Measurements from ENCODE around the gene TASP1. TPM values are rescaled to one million over a fixed set of nuclear protein-coding genes. Genes with fewer than 3 reads are reported as not detected.

Gene TASP1
- total and polyA plus RNA-seq, 5 experiments from 2014 or later, result 9.1 to 15.0 (median 13.4) TPM

DNA sequence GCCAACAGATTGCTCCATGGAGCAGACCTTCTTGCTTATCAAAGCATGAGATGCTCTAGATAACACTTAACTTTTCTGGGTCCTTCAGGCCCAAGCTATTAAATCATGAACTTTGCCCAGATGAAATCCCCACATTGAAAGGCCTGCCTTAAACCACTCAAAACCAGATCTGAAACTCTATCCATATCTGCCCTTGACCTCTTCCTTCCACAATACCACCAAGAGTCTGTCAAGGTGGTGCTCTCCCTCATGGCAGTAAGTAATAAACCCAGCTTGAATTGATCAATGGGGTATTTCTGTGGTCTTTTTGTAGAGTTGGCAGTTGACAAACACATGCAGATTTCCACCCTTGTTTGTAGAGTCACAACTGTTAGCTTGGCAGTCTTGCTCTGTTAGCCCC is 282.1 kb downstream of the TASP1 start:
- POLR2A ChIA-PET, result no interaction called here
- Mint-ChIP-seq H3K27ac (no peak overlapping the region), H3K4me1 (no peaks in the 10 kb centered on the region), H3K27me3 (no peaks in the 10 kb centered on the region), H3K36me3 (no peaks in the 10 kb centered on the region), H3K9me3 (peaks cover 0 to 4% (median 0%) of the 10 kb centered on the region in 9 donors), H3K4me3 (no peak overlapping the region)
- no peak for DNase-seq
- no peak for ATAC-seq

DNA sequence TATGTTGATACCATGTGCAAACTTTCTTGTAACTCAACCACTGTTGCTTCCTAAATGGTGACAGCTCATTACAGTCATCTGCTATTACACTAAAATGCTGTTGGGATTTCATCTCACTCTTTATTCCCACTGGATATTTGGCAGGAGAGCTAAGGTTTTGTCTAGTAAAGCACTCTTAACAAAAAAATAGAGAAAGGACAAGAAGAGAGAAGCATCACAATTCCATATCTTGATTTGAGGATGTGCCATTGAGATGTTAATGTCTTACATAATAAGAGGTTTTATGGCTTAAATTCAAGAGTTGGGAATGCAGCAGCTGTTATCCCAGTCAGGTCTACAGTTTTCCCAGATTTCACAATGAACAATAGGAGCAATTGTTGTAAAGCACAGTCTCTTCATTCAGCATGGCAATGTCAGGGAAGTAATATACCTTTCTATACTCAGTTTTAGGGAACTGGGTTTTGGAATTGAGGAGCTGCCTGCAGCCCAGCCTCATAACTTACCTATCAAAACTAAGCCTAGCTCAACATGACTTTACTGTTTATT is 282.7 kb downstream of the TASP1 start:
- H3K4me3 Mint-ChIP-seq, result no peak overlapping the region
- no peak overlapping the region for H3K27ac Mint-ChIP-seq
- DNase-seq (no peak), ATAC-seq (no peak)
- no peaks in the 10 kb centered on the region for H3K4me1 Mint-ChIP-seq
- POLR2A ChIA-PET, result no interaction called here
- no peaks in the 10 kb centered on the region for H3K36me3 Mint-ChIP-seq
- no peaks in the 10 kb centered on the region for H3K27me3 Mint-ChIP-seq
- peaks cover 0 to 4% (median 0%) of the 10 kb centered on the region in 9 donors for H3K9me3 Mint-ChIP-seq

DNA sequence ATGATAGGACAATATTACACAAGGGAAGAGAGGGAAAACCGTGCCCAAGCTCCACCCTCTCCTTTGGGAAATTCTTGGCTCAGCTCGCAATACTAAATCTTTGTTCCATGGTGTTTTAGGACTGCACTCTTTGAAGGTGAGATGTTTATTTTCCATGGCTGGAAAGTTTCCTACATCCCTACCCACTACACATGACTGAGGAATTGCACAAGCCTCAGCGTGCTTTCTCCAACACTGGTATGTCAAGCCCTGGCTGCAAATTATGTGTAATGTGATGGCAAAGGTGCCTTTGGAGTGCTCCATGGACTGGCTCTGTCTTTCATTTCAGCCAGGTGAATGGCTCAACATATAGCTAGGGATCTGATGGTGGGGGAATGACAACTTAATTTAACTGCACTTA is 283.3 kb downstream of the TASP1 start:
- Mint-ChIP-seq H3K36me3 (no peaks in the 10 kb centered on the region), H3K27me3 (no peaks in the 10 kb centered on the region), H3K9me3 (peaks cover 0 to 4% (median 0%) of the 10 kb centered on the region in 9 donors), H3K4me1 (no peaks in the 10 kb centered on the region), H3K27ac (no peak overlapping the region), H3K4me3 (no peak overlapping the region)
- DNase-seq (no peak), ATAC-seq (no peak)
- POLR2A ChIA-PET, result no interaction called here

DNA sequence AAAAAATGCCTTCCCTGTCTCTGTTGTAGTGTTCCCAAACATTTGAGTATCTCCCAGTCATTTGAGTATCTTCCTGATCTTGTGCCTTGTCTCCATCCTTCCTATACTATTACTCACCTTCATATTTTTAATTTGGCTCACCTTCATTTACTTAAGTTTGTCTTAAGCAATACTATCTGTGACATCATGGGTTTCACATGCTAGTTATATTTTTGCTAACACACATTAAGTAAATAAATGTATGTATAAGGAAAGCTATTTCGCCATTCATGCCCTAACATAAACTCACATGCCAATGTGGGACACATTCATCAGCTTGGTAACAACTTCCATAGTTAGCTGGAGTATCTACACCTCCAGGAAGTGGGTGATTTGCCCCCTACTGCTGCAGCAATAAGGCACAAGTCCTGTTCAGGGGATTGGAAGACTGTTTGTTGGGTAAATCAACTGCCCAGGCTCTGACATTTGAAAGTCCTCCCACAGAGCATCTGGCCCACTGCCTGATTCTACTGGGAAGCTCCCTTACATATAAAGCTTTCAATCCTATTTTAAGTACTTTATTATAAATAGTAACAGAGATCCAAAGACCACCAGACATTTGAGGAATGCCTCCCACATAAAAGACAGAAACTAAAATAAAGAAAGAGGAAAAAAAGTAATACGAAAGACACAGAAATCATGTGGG is 285.3 kb downstream of the TASP1 start:
- no peak for ATAC-seq
- Mint-ChIP-seq H3K9me3 (peaks cover 0 to 4% (median 0%) of the 10 kb centered on the region in 9 donors), H3K27ac (no peak overlapping the region), H3K27me3 (no peaks in the 10 kb centered on the region), H3K36me3 (no peaks in the 10 kb centered on the region), H3K4me1 (no peaks in the 10 kb centered on the region), H3K4me3 (no peak overlapping the region)
- DNase-seq, result no peak
- POLR2A ChIA-PET, result no interaction called here

DNA sequence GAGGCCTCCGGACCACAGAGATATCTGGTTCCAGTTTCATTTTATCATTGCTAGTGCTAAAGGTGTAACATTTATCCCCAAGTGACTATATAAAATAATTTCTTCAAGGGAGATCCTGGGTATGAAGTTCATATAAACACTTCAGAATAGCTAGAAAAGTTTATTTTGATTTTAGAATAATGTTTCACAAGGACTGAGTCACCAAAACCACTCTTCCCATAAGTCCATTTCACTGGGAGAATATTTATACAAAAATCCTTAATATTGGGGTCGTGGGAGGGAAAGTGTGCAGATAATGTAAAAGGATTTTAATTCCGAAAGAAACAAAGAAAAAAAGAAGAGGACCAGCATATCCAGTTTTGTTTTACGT is 289.5 kb downstream of the TASP1 start:
- no peak overlapping the region for H3K27ac Mint-ChIP-seq

DNA sequence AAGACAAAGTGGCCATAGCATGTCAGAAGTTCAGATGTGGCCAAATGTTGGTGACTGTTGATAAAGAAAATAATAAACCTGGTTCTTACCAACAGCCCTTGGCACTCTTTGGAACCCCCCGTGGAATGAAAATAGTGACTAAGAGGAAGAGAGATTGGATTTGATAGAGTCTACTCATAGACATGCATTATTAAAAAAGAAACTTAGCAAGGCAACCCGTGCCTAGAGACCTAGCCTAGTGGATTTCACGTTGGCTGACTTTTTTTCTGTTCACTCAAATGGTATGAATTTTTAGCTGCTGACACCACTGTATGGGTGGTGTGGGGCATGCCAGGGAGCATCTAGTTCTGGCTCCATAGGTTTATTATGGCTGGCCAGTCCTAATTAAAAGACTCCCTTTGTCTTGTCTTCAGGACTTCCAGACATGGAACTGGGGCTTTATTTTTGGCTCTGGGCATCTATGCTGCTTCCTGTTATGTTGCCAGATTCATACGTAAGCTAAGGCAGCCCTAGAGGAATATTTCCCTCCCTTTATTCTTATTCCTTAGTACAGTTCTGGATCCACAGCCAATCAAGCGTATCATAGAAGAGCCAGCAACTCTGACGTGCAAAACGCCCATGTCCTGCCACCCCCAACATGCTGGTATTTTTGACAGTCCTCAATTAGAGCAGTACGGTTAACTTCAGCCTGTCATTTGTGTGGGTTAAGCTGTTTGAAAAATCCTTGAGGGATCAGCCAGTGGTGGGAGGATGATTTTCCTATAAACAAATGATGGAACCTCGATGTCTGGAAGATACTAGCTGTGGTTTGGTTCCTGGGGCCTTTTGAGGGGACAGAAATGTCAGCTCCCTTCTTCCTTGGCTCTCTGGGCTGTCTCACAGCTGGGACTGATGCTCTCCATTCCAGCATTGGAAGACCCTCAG is 290.2 kb downstream of the TASP1 start:
- no peak for ATAC-seq
- POLR2A ChIA-PET, result no interaction called here

More for the DNA sequence above, 289.5 kb downstream of the TASP1 start:
- POLR2A ChIA-PET, result no interaction called here
- H3K9me3 Mint-ChIP-seq, result no peaks in the 10 kb centered on the region
- ATAC-seq (no peak), DNase-seq (no peak)
- no peaks in the 10 kb centered on the region for H3K4me1 Mint-ChIP-seq
- peaks cover 0 to 4% (median 2%) of the 10 kb centered on the region in 5 donors for H3K27me3 Mint-ChIP-seq
- H3K36me3 Mint-ChIP-seq, result no peaks in the 10 kb centered on the region
- H3K4me3 Mint-ChIP-seq, result no peak overlapping the region

DNA sequence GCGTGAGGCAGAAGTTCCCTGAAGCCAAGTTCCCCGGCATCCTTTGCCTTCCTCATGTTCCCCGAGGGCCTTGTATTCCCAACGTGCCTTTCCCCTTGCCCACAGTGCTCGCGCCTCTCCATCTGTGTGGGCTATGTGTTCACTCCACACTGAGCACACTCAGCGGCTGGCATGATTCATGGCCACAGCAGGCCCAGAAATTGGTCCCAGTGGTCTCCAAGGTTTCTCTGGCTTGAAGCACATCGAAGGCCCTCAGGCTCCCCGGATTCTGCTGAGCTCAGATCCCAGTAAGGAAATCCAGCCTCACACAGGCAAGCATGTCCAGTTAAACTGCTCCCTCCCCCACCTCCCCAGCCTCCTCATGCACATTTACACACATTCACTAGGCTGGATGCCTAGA is 294.1 kb downstream of the TASP1 start:
- POLR2A ChIA-PET, result no interaction called here
- peaks cover 0 to 3% (median 0%) of the 10 kb centered on the region in 9 donors for H3K9me3 Mint-ChIP-seq
- DNase-seq (no peak), ATAC-seq (no peak)
- H3K27ac Mint-ChIP-seq, result no peak overlapping the region
- H3K4me1 Mint-ChIP-seq, result peaks cover 0 to 2% (median 0%) of the 10 kb centered on the region in 4 donors
- H3K27me3 Mint-ChIP-seq, result peaks cover 0 to 12% (median 2%) of the 10 kb centered on the region in 5 donors
- peaks cover 0 to 2% (median 0%) of the 10 kb centered on the region in 3 donors for H3K36me3 Mint-ChIP-seq
- H3K4me3 Mint-ChIP-seq, result no peak overlapping the region

More for the DNA sequence above, 290.2 kb downstream of the TASP1 start:
- Mint-ChIP-seq H3K4me1 (no peaks in the 10 kb centered on the region), H3K27me3 (peaks cover 0 to 11% (median 2%) of the 10 kb centered on the region in 5 donors), H3K9me3 (no peaks in the 10 kb centered on the region), H3K4me3 (no peak overlapping the region), H3K36me3 (peaks cover 0 to 2% (median 0%) of the 10 kb centered on the region in 3 donors), H3K27ac (no peak overlapping the region)
- no peak for DNase-seq

DNA sequence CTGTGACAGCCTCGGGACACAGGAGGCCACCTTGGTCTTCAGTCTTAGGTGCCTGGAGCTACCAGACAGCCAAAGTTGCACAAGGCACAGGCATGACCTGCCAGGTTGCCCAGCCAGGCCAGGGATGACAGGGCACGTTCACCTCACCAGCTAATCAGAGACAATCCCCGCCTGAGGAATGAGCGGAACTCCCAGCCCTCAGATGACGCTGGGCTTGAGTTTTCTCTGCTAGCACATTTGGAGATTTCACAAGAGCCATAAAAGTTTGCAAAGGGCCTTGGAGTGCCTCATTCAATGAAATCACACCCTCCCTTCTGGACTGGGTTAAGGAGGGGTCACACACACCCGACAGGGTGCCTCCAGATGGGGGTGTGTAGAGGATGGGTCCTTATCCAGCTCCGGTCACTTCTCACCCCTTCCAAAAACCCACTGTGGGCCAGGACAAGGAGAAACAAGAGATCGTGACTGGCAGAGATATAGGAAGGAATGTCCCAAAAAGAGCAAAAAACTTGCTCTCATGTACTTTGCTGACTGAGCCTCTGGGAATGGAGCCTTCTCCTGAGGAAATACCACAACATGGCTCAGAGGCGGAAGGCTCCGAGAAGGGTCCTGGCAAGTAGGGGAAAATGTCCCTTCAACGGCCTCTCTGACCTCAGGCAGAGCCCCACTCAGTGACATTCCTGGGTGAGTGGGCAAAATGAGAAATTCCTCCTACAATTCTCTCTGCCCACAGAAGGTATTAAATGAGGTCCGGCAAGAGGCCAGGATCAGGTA is 296.1 kb downstream of the TASP1 start:
- H3K4me1 Mint-ChIP-seq, result peaks cover 0 to 2% (median 0%) of the 10 kb centered on the region in 4 donors
- ATAC-seq (no peak), DNase-seq (no peak)
- H3K27ac Mint-ChIP-seq, result no peak overlapping the region
- no peak overlapping the region for H3K4me3 Mint-ChIP-seq
- H3K27me3 Mint-ChIP-seq, result peaks cover 0 to 12% (median 2%) of the 10 kb centered on the region in 5 donors
- H3K9me3 Mint-ChIP-seq, result peaks cover 0 to 3% (median 0%) of the 10 kb centered on the region in 9 donors
- H3K36me3 Mint-ChIP-seq, result peaks cover 0 to 2% (median 0%) of the 10 kb centered on the region in 3 donors
- POLR2A ChIA-PET, result no interaction called here

DNA sequence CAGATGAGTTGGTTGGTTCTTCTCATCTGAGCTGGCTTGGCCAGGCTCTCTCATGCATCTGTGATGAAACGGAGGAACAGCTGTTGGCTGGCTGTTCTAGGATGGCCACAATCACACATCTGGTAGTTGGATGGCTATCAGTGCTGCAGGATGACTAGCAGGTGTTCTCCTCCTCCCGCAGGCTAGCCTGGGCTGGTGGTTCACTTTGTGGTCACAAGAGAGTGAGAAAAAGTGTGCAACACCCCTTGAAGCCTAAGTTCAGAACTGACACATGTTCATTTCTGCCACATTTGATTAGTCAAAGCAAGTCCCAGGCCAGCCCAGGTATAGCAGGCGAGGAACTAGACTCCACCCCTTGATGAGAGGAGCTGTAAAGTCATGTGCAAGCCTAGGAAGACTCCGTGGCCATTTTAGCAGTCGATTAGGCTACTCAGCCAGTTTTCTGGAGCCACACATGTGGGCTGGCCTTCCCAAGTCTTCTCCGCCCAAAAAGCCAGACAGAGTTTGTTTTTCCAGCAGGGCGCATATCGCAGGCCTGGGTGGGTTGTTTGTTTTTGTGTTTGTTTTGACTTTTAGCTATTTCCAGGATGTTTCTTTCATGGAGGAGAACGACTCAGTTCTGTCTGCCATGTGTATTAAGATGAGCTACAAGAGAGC is 296.9 kb downstream of the TASP1 start:
- Mint-ChIP-seq H3K4me3 (no peak overlapping the region), H3K27ac (no peak overlapping the region), H3K36me3 (peaks cover 0 to 2% (median 0%) of the 10 kb centered on the region in 3 donors), H3K27me3 (peaks cover 0 to 12% (median 2%) of the 10 kb centered on the region in 5 donors), H3K4me1 (peaks cover 0 to 2% (median 0%) of the 10 kb centered on the region in 4 donors), H3K9me3 (peaks cover 0 to 3% (median 0%) of the 10 kb centered on the region in 9 donors)
- ATAC-seq (no peak), DNase-seq (no peak)
- POLR2A ChIA-PET, result no interaction called here

DNA sequence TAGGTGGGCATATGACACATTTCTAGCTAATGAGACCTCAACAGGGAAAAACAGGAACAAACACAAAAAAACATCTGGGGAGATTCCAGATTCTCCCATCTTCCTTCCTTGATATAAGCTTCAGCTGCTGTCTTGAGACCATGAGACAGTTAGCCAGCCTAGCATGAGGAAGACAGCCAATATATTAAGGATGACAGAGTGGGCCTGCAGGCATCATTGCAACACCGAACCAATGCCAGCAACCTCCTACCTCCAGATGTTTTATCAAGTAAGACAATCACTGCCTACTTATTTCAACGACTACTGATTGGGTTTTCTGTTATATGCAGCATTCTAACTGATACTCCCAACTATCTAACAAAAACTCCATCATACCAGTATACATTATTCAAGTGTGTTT is 298.6 kb downstream of the TASP1 start:
- Mint-ChIP-seq H3K4me1 (peaks cover 0 to 2% (median 0%) of the 10 kb centered on the region in 4 donors), H3K27ac (no peak overlapping the region), H3K4me3 (no peak overlapping the region), H3K36me3 (peaks cover 0 to 2% (median 0%) of the 10 kb centered on the region in 3 donors), H3K27me3 (peaks cover 0 to 12% (median 1%) of the 10 kb centered on the region in 5 donors), H3K9me3 (peaks cover 0 to 3% (median 0%) of the 10 kb centered on the region in 9 donors)
- no peak for ATAC-seq
- DNase-seq, result no peak
- POLR2A ChIA-PET, result no interaction called here

Measured in naive thymus-derived CD8-positive, alpha-beta T cell (primary cell).